ENCODE results near the gene DGKD.
"Not testable (repeated sequence)": the region's sequence is repeated elsewhere in the genome, so short reads cannot be mapped to it uniquely, and the experiment has no call there.

The DGKD gene

DNA sequence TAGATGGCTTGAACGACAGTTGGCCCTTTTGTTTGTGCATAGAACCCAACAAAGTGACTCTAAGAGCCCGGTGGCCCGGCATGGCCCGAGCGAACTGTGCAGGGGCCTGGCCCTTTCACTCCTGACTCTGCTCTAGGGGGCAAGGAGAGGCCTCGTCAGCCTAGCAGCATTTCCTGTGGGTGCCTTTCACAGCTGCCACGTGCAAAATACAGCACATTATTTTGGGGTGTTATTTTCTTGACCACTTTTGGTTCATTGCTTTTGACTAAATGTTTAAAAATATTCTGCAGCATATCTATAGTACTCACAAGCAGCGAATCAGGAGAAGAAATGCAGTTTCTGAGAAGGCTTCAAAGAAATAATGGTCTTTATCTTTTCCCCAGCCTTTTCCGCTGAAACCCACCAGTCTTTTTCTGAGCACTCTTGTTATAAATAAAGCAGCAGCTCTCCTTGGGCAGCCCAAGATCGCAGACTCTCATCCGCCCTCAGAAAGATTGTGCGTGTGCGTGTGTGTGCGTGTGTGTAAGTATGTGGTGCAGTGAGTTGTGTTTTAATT lies 31.3 kb downstream of the DGKD start:
- no peak for DNase-seq (ENCODE audit: low read depth in 2 of 2)

DNA sequence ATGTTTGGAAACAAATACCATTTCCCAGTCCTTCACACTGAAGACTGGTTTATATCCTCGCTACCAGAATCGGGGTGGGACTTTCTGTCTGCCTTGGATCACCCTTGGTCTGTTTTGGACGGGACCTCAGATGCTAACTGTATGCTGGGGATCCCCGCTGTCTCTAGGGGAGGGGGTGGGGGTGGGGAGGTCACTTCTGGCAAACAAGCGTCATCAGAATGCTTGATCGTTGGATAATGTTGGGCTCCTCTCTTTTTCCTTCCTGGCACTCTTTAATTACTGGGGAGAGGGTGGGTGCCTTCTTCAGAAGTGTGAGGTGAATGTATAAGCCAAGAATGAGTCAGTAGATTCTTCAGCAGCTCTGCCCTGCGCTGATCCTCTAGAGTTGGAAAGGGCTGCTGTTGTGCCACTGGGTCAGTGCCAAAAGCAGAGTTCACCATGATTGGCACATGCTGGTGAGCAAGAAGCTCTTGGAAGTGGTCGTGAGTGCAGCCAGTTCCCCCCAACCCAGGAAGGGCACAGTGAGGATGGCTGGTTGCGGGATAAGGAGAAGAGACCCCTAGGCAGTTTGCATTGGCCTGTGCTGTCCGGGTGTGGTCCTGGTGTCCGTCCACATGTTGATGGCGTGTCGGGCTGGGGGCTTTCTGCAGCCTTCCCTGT lies 32.2 kb downstream of the DGKD start:
- DNase-seq (ENCODE audit: low read depth in 2 of 2) = no peak

DNA sequence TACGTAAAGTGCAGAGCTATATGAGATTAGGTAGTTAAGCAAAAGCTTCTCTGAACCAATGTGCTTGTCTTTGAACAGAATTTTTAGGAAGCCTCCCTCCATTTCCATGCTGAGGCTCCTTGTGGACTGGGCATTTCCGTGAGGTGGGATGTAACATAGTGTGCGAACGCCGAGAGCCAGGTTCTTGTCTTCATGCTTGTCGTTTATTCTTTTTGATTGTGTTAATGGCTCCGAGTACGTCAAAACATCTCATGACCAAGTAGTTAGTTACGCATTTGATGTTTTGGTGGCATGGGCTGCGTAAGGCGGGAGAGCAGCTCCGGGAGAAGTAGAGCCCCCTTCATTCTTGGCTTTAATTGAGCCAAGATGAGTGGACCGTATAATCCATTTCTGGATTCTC lies 32.9 kb downstream of the DGKD start:
- no peak for DNase-seq (ENCODE audit: low read depth in 2 of 2)

DNA sequence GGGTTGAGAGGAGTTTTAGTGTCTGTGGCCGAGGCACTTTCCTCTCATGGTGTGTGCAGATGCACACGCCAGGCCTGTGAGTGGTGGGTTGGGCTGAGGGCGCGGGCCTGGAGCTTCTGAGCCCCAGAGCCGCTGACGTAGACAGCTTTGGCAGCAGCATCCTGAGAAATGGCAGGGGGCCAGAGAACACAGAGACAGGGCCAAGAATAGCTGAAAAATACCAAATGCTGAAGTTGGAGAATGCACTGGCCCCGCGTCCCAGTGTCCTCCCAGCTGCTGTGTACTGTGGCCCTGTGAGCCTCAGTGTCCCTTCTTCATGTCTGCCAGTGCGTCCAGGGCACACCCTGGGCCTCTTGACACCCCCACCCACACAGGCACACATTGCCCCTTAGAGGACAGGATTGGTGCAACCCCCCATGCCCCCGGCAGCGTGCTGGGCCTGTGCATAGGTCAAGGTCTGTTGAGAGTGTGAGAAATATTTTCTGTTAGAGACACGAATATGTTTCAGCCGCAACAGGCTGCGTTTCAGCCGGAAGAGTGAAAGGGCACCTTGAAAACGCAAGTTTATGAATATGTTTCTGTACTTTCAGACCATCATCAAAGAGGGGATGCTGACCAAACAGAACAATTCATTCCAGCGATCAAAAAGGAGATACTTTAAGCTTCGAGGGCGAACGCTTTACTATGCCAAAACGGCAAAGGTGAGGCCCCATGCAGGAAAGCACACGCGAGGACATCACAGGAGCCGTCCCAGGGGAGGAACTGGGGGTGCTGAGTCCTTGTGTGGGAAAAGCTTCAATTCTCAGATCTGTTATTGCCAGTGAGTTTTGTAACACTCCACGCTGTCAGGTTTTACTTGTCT lies 33.6 kb downstream of the DGKD start:
- no peak for DNase-seq (ENCODE audit: low read depth in 2 of 2)

DNA sequence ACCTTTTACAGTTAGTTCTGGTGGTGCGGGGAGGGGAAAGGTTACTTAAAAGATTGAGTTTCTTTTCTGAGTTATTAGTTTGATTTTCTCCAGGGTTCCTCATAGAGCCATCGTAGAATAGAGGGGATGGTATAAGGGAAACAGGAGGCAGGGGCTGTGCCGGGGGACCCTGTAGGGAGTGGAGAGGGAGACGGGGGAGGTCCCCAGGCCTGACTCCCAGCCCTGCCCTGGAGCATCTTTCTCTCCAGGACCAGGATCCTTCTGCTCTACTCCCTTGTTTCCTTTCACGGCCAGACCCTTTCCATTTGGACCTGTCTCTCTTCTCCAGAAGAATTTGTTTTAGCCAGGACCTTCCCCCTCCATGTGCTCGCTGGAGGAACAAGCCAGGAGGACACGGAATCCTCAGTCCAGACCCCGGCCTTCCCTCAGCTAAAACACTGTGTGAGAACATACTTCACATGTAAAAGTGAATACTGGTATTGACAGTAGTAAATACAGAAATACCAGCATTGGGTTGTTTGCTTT lies 35.4 kb downstream of the DGKD start:
- DNase-seq (ENCODE audit: low read depth in 2 of 2) = no peak

DNA sequence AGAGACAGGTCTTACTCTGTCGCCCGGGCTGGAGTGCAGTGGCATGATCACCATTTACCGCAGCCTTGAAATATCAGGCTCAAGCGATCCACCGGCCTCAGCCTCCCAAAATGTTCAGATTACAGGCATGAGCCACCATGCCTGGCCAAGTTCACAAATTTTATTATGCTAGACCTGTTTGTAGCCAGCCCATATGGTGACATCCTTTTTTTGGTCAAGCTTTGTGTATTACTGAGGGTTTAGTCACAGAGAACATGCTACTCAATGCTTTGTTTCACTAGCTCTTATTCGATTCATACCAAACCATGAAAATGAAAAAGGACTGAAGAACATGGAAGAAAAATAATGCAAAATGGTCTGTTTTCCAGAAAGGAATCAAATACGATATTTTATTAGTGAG lies 41.4 kb downstream of the DGKD start:
- no peak for DNase-seq (ENCODE audit: low read depth in 2 of 2)

DNA sequence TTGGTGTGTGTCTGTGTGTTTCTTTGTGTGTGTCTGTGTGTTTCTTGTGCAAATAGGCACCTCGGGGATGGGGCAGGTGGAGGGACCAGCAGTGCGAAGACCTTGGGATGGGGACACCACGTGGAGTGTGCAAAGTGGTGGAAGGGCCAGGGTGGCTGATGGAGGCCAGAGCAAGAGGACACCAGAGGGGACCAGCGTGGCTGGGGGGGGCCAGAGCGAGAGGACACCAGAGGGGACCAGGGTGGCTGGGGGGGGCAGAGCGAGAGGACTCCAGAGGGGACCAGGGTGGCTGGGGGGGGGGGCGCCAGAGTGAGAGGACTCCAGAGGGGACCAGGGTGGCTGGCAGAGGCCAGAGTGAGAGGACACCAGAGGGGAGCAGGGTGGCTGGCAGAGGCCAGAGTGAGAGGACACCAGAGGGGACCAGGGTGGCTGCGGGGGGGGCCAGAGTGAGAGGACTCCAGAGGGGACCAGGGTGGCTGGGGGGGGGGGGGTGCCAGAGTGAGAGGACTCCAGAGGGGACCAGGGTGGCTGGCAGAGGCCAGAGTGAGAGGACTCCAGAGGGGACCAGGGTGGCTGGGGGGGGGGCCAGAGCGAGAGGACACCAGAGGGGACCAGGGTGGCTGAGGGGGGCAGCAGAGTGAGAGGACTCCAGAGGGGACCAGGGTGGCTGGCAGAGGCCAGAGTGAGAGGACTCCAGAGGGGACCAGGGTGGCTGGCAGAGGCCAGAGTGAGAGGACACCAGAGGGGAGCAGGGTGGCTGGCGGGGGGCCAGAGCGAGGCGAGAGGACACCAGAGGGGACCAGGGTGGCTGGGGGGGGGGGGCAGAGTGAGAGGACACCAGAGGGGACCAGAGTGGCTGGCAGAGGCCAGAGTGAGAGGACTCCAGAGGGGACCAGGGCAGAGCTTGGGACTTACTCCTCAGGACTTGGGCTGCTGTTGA lies 42.7 kb downstream of the DGKD start:
- not testable (repeated sequence) for DNase-seq (ENCODE audit: low read depth in 2 of 2)

DNA sequence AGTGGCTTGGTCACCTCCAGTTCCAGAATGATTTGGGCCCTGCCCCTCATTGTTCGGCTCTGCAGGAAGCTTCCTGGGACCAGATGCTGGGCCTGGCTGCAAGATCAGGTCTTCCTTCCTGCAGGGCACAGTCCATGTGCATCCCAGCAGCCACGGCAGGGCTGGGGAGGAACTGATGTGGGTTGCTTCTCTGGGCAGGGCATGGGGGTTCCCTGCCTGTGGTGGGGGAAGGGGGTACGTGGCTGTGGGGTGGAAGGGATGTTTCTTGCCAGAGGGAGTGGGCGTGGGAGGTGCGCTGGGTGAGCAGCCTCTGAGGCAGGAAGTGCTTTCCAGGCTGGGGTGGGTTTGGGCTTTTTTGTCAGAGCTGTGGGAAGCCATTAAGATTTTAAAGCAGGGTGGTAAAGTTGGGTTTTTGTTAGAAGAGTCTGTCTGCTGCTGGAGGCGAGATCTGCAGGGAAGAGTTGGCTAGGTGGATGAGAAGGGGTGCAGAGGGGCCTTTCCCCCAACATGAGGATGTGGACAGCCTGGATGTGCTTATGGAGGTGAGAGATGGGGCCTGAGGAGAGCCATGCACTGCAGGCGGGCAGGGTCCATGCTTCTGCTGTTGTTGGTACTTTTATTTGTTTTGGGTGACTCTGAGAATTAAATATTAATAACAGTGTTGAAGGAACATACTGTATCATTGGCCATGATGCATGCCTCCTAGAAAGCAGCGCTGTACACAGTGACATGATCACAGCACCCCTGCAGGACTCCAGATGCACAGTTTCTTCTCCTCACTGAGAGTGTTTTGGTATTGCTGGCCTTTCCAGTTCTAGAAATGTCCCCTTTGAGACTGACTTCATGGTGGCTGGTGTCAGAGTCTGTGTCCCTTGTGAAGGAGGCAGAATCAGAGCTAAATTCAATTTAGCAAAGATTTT lies 45.3 kb downstream of the DGKD start:
- no peak for DNase-seq (ENCODE audit: low read depth in 2 of 2)

DNA sequence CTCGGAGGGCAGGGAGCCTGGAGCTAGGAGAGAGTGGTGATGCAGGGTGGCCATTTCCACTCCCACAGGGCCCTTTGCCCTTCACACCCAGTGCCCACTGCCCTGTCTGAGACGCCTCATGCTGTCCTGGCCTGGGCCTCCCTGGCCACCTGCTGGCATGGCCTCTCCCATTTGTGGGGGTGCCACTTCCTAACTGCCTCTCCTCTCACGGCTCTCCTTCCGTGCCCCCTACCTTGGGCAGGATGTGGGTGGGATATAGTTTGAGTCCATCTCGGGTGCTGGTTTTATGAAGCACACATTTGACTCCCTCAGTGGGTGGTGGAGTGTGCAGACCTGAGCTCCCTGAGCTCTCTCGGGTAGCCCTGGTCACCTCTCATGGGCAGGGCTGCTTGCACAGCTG lies 46.0 kb downstream of the DGKD start:
- DNase-seq (ENCODE audit: low read depth in 2 of 2) = no peak

DNA sequence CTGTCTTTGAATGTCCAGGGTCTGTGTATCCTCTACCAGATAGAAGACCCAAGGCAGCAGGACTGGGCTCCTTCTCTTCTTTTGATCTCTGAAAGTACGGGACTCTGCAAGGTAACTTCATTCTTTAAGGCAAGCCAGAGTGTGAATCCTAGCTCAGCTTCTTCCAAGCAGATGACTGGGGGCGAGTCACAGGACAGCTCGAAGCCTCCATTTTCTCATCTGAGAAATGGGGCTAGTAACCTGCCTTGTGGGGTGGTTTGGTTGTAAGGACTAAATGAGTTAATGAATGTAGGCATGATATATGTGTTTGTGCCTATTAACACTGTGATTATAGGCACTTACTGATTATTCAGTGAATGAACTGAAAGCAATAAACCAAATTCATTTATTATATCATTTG lies 46.7 kb downstream of the DGKD start:
- no peak for DNase-seq (ENCODE audit: low read depth in 2 of 2)

DNA sequence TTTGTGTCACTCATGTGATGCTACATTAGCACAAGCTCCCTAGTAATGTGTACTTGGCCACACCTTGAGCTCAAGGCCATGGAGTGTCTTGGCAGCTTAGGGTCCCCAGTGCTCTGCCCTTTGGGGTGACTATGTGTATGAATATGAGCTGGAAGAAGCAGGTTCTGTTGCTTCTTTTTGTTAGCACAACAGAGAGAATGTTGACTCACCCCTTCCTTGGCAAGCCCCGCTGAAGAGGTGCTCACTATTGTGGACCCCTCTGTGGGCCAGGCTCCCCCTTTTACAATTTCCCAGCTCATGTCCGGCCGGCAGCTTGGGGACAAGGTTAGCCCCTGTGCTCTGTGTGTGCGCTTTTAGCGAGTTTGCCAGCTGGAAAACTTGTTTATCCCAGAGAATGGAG lies 48.1 kb downstream of the DGKD start:
- no peak for DNase-seq (ENCODE audit: low read depth in 2 of 2)

DNA sequence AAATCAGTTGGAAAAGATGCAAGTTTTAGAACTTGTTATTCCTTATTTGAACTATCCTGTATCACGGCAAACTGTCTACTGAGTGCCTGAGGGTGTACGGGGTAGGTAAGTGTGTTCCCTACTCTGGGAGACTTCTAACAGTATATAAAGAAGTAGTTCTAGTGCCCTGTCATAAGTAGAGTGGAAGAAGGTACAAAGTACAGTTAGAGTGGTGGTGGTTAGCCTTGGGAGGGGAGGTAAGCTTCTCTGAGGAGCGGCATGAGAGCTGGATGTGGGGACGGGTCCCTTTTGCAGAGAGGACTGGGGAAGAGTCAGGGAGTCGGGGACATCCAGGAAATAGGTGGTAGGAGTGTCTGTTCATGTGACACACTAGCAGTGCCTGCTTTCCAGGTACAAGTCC lies 48.5 kb downstream of the DGKD start:
- no peak for DNase-seq (ENCODE audit: low read depth in 2 of 2)

DNA sequence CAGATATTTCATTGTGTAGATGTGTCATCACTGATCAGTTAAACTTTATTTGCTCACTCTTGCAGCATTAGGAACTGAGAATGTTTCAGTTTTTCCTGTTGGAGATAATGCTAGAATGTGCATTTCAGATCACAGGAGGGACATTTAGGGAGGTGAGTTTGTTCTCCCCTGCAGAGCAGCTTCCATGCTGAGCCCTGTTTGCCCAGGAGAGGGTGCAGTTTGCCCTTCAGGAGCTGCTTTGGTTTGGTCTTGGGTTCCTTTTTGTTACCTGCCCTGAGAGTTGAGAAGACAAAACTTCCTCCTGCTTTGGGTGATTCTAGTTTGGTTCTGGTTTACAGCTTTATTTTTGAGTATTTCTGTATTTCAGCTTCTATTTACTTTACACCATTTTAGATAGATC lies 49.9 kb downstream of the DGKD start:
- DNase-seq (ENCODE audit: low read depth in 2 of 2) = no peak

DNA sequence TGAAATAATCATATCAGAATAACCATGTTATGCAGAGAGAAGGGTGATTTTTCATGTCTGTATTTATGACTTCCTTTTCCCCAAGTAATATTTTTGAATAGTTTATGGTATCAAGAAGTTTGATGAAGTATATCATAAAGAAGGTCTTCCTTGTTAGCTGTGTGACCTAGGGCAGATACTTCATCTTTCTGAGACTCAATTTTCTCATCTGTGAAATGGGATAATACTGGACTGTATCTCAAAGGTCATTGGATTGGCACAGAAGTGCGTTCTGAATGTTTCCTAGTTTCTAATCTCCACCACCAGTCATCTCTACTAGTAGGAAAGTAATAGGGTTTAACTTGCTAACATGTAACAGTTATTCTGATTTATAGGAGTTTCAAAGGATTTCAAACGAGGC lies 52.6 kb downstream of the DGKD start:
- DNase-seq (ENCODE audit: low read depth in 2 of 2) = no peak

DNA sequence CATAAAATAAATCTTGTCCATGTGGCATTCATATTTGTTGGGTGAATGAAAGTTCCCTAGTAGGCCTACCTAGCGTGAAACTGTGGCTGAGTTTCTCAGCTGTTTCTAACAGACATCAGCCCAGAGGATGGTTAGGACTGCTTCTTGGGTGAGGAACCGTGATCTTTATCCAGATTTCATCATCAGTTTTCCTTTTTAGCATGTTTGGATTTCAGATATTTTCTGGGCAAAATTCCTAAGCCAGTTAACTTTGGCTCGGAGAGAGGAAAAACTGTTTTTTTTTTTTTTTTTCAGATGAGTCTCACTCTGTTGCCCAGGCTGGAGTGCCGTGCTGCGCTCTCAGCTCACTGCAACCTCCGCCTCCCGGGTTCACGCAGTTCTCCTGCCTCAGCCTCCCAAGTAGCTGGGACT lies 53.5 kb downstream of the DGKD start:
- no peak for DNase-seq (ENCODE audit: low read depth in 2 of 2)

DNA sequence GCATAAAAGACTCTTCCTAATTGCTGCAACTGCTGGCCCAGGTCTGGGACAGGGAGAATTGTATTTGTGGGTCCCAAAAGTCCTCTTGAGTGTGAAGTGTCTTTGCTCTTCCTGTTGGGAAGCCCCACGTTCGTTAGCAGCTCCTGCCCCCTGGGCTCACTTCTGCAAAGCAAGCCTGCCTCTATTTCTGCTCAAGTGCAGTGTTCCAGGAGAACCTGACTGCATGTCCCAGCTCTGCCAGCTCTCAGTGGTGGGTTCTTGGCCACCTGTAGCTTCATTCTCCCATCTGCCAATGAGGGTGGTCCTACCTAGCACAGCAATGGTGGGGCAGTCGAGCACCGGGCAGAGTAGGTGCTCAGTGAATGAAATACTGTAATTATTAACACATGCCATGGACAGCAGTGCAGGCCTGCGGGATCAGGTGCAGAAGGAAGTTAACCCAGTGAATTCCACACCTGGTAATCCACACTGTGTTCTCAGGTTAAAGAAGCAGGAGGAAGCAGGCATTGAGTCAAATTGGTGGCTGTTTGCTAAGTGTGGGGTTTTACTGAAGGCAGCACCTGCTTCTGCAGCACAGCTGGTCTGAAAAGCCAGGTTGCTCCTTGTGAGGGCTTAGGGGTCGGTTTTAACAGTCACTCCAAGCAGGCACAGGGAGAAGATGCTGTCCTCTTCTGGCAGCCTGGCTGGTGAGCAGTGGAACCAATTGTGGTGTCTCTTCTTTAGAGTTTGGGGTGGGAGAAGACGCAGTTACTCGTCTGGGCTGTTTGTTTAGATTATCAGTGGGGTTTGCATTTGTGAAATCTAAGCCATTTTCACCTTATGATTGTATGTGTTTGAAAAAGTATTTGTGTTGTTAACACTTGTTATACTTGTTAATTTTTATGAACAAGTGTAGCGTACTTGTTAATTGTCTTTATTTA lies 54.3 kb downstream of the DGKD start:
- DNase-seq (ENCODE audit: low read depth in 2 of 2) = no peak

DNA sequence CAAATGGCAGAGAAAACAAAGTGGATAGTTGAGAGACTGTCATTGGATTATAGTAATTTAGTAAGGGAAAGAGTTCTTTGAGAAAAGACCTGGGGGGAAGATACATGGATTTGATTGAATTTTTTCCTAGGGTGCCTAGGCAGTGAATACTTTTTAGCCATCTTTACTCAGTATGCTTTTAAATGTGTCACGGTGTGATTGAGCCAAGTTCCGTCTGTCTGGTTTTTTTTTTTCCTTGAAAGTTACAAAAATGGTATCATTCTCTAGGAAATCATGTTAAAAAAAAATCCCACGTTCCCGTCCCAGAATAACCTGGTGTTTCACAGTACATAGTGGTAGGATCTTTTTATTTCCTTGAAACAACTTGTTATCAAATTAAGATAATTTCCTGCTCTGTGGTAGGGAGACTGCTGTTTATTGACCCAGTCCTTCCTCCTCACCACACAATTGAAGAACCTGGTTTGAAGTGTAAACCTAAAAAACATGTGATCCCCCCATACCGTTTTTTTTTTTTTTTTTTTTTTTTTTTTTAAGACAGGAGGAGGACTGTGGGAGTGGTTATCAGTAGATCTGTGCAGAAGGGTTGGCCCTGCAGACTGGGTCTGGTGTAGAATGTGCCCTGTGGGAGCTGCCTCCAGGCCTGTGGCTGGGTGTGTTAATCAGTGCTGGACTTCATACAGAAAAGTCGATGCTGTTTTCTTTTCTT lies 55.1 kb downstream of the DGKD start:
- no peak for DNase-seq (ENCODE audit: low read depth in 2 of 2)

DNA sequence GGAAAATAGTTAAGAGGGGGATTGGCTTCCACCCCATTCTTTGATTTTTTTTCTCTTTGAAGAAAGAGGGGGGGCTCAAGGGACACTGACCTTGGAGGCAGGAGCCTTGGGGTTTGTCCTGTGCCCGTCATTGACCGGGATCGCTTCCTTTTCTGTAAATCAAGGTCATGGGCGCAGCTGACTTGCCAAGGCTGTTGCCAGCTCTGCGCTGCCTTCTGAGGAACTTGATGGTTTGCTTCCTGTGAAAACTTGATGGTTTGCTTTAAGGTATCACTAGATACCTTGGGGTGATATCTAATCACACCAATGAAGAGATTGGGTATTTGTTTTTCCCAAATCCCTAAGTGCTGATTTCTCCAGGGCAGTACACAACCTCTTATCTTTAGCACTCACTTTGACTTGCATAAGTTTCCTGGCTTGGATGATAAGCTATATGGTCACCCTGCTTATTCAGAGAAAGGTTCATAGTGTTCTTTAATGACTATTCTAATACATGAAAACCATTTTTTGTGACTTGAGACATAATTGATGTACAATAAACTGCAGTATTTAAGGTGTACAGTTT lies 56.0 kb downstream of the DGKD start:
- no peak for DNase-seq (ENCODE audit: low read depth in 2 of 2)

DNA sequence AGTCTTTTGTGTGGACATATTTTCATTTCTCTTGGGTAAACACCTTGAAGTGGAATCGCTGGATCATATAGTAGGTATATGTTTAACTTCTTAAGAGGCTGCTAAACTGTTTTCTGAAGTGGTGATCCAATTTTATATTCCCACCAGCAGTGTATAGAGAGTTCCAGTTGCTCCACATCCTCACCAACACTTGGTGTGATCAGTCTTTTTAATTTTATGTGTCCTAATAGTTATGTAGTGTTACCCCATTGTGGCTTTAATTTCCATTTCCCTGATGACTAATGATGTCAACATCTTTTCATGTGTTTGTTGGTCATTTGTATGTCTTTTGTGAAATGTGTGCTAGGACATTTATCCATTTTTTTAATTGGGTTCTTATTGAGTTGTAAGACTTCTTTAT lies 56.9 kb downstream of the DGKD start:
- DNase-seq (ENCODE audit: low read depth in 2 of 2) = no peak
